Endothelial cell of umbilical vein (primary cell): ENCODE data around the gene EMX1. TPM values are rescaled to one million over a fixed set of nuclear protein-coding genes. Genes with fewer than 3 reads are reported as not detected.

Experiments used
- BruUV-seq: library from RNA; stranded (reverse); fragments of 400-500 nt; replicated peaks from 2 replicates; lab custom pipeline; 2021; lab: Mats Ljungman, UMichigan
- CTCF ChIA-PET: fragments of 300-600, 350-600 bp; sonication (Branson Sonifier 250); formaldehyde crosslinking; loops from one replicate; lab custom pipeline; 2021; ENCODE audit warnings: antibody characterized with exemption, inconsistent platforms; lab: Charles Lee
- POLR2A ChIA-PET: fragments of 300-600, 350-600 bp; sonication (Branson Sonifier 250); formaldehyde crosslinking; loops from one replicate; lab custom pipeline; 2021; ENCODE audit warnings: antibody characterized with exemption, inconsistent platforms; lab: Charles Lee
- DNase-seq: peaks from one replicate; pipeline ENCODE4 v3.0.0-alpha.2; 2011; ENCODE audit warnings: low read depth, low spot score
- FAIRE-seq: peaks from 2 replicates; lab custom pipeline; 2011; peaks lifted over from hg19 to GRCh38; lab: Jason Lieb, UNC
- H2AFZ ChIP-seq: 2 replicates; pipeline ENCODE4 v1.6.0; 2012; ENCODE audit warnings: low read depth, low read length, control low read depth, inconsistent platforms
- H3K27ac ChIP-seq: 2 replicates; pipeline ENCODE4 v1.5.1; 2011; ENCODE audit warnings: low read depth, mild to moderate bottlenecking, control low read depth, low read length, moderate library complexity; ENCODE audit not compliant: insufficient read depth
- H3K27me3 ChIP-seq, 2 experiments: 2 replicates each; pipeline versions ENCODE4 v1.6.0 to v1.6.1; 2011; ENCODE audit warnings: low read length in 2 of 2, mixed read lengths in 1 of 2; ENCODE audit not compliant: control insufficient read depth in 2 of 2, insufficient read depth in 2 of 2
- H3K36me3 ChIP-seq, 2 experiments: 2 replicates in 1 of 2; 3 replicates in 1 of 2; pipeline ENCODE4 v1.5.1; 2011; ENCODE audit warnings: low read length in 2 of 2, mild to moderate bottlenecking in 1 of 2, moderate library complexity in 1 of 2; ENCODE audit not compliant: control insufficient read depth in 2 of 2, insufficient read depth in 2 of 2; ENCODE audit errors: extremely low read depth in 1 of 2
- H3K4me1 ChIP-seq: 3 replicates; pipeline ENCODE4 v1.5.1; 2011; ENCODE audit warnings: mild to moderate bottlenecking, low read length; ENCODE audit not compliant: control insufficient read depth, insufficient read depth; ENCODE audit errors: extremely low read depth
- H3K4me2 ChIP-seq: 2 replicates; pipeline ENCODE4 v1.6.1; 2011; ENCODE audit warnings: low read length, control low read depth, mixed read lengths; ENCODE audit not compliant: insufficient read depth
- H3K4me3 ChIP-seq, 3 experiments: fragments of 200-600 bp in 1 of 3; sonication (generic), shearing (Covaris generic) in 1 of 3; replicated peaks in 1 of 3; 2 replicates each; pipeline ENCODE4 v1.5.1; 2011 to 2016; ENCODE audit warnings: control low read depth in 3 of 3, low read length in 3 of 3, mild to moderate bottlenecking in 2 of 3, inconsistent platforms in 1 of 3, low read depth in 1 of 3, moderate library complexity in 1 of 3; ENCODE audit not compliant: insufficient read depth in 1 of 3
- H3K79me2 ChIP-seq: 2 replicates; pipeline ENCODE4 v1.6.0; 2012; ENCODE audit warnings: low read length, inconsistent platforms; ENCODE audit not compliant: control insufficient read depth, insufficient read depth
- H3K9ac ChIP-seq: replicated peaks from 2 replicates; pipeline ENCODE3; 2011; ENCODE audit warnings: low read length, control low read depth; ENCODE audit not compliant: insufficient read depth; ENCODE audit errors: extremely low read depth
- H3K9me1 ChIP-seq: replicated peaks from 3 replicates; pipeline ENCODE4 v1.6.0; 2011; ENCODE audit warnings: mild to moderate bottlenecking, low read length; ENCODE audit not compliant: control insufficient read depth, insufficient read depth; ENCODE audit errors: extremely low read depth
- H3K9me3 ChIP-seq: replicated peaks from 2 replicates; pipeline ENCODE4 v1.5.1; 2012; ENCODE audit warnings: low read length, inconsistent platforms; ENCODE audit not compliant: control insufficient read depth, insufficient read depth
- H4K20me1 ChIP-seq: replicated peaks from 2 replicates; pipeline ENCODE3; 2011; ENCODE audit warnings: mild to moderate bottlenecking, low read length; ENCODE audit not compliant: control insufficient read depth, insufficient read depth; ENCODE audit errors: extremely low read depth
- CTCF ChIP-seq, 2 donors: IDR thresholded peaks; 1 replicate in 1 of 2; 2 replicates in 1 of 2; pipeline ENCODE4 v1.5.1; 2011; ENCODE audit warnings: low read length in 2 of 2, mild to moderate bottlenecking in 2 of 2, moderate library complexity in 2 of 2, control low read depth in 1 of 2, inconsistent platforms in 1 of 2, low read depth in 1 of 2; ENCODE audit not compliant: insufficient read depth in 1 of 2; ENCODE audit errors: extremely low read depth in 1 of 2
- EZH2 ChIP-seq: IDR thresholded peaks from 2 replicates; pipeline ENCODE4 v1.6.1; 2012; ENCODE audit warnings: borderline replicate concordance, low read depth, mild to moderate bottlenecking, moderate library complexity, low read length, inconsistent platforms; ENCODE audit not compliant: severe bottlenecking
- FOS ChIP-seq: IDR thresholded peaks from 2 replicates; pipeline ENCODE4 v1.6.1; 2011; ENCODE audit warnings: mild to moderate bottlenecking, low read length, moderate library complexity, borderline replicate concordance; ENCODE audit not compliant: insufficient read depth
- GATA2 ChIP-seq: IDR thresholded peaks from 2 replicates; pipeline ENCODE4 v1.7.0; 2011; ENCODE audit warnings: low read depth, mild to moderate bottlenecking, moderate library complexity, mixed read lengths, low read length; ENCODE audit not compliant: insufficient read length, insufficient read depth
- JUN ChIP-seq: IDR thresholded peaks from 2 replicates; pipeline ENCODE4 v1.6.1; 2011; ENCODE audit warnings: borderline replicate concordance, low read depth; ENCODE audit not compliant: insufficient read length, insufficient read depth
- MAX ChIP-seq: IDR thresholded peaks from 2 replicates; pipeline ENCODE4 v1.6.1; 2011; ENCODE audit not compliant: insufficient read depth, insufficient read length
- MYC ChIP-seq: IDR thresholded peaks from one replicate; pipeline ENCODE4 v1.6.1; 2011; ENCODE audit warnings: mild to moderate bottlenecking, low read depth, low read length
- POLR2A ChIP-seq: IDR thresholded peaks from 2 replicates; pipeline ENCODE4 v1.6.1; 2012; ENCODE audit warnings: low read depth, mild to moderate bottlenecking, control low read depth, low read length
- POLR2AphosphoS5 ChIP-seq: IDR thresholded peaks from 2 replicates; pipeline ENCODE4 v1.6.1; 2012; ENCODE audit warnings: low read depth, mild to moderate bottlenecking, control low read depth, low read length, moderate library complexity; ENCODE audit not compliant: insufficient read depth
- dilution Hi-C: fragments of 300-500 bp; cut with MboI; formaldehyde crosslinking; loops from one replicate; pipeline ENCODE4 v1.15.0; 2019; ENCODE audit warnings: low sequenced_read_pairs; ENCODE audit not compliant: extremely low pct_ligation_motif_present
- intact Hi-C: fragments of 100-400 bp; cut with micrococcal nuclease; formaldehyde crosslinking; loops from one replicate; pipeline ENCODE4 v1.10.0; 2022
- polyA plus RNA-seq, 4 experiments: library from polyadenylated mRNA; depleted of rRNA in 3 of 4; stranded (reverse) in 3 of 4; unstranded in 1 of 4; fragments of >200 nt; gene quantifications; 2 replicates each; pipeline versions ENCODE4 v1.2.1 to v1.2.3, GENCODE V29; 2011 to 2012; ENCODE audit warnings: missing spikeins in 1 of 4
- total RNA-seq: library from RNA; stranded (reverse); gene quantifications from 2 replicates; pipeline ENCODE4 v1.2.3, GENCODE V29; 2021

Gene EMX1
- total and polyA plus RNA-seq, 2 donors (not counting 3 experiments of a cell fraction or from before 2014, with no cell fraction given) = not detected

GRCh38 chr2:72929010-72929409 is 11.7 kb downstream of the EMX1 start:
- CTCF ChIA-PET = interaction anchor here (5.3 to 5.8 kb wide), 2 partner anchors 35 to 45 kb away, joined by 25 to 26 read pairs; no protein-coding TSS in a partner anchor
- BruUV-seq = no TSS peak
- Histone ChIP-seq H3K36me3 (no peaks in the 10 kb centered on the region), H2AFZ (no peak overlapping the region), H3K27me3 (peaks cover 66% of the 10 kb centered on the region in 2 experiments), H4K20me1 (no peaks in the 10 kb centered on the region), H3K4me2 (no peak overlapping the region), H3K9me1 (no peaks in the 10 kb centered on the region), H3K79me2 (no peaks in the 10 kb centered on the region), H3K4me3 (no peak overlapping the region), H3K9ac (no peak overlapping the region), H3K9me3 (no peaks in the 10 kb centered on the region), H3K4me1 (no peaks in the 10 kb centered on the region), H3K27ac (no peak overlapping the region)
- intact Hi-C loops = no loop called here
- dilution Hi-C loops = no loop called here
- POLR2A ChIA-PET = no interaction called here
- DNase-seq (no peak), FAIRE-seq (no peak)
- no peak for TF ChIP-seq CTCF (IDR thresholded peaks at IDR 0.05; ENCODE audit: extremely low read depth in 1 of 2, insufficient read depth in 1 of 2, low read depth in 1 of 2, low read length in 2 of 2)
- TF ChIP-seq GATA2 = no peak
- TF ChIP-seq MAX = no peak
- TF ChIP-seq FOS = no peak
- no peak for TF ChIP-seq EZH2
- no peak for TF ChIP-seq POLR2AphosphoS5
- no peak for TF ChIP-seq JUN
- no peak for TF ChIP-seq MYC
- no peak for TF ChIP-seq POLR2A
